ENCODE results near the gene BARX1.
"Not testable (repeated sequence)": the region's sequence is repeated elsewhere in the genome, so short reads cannot be mapped to it uniquely, and the experiment has no call there.

The BARX1 gene

GRCh38 chr9:93940951-93941350 is 14.2 kb downstream of the BARX1 start:
- Histone ChIP-seq H3K27ac (ENCODE audit: extremely low read depth, low read depth, low read length) (no peak overlapping the region), H3K9me3 (ENCODE audit: control insufficient read depth, insufficient read depth, low read depth, low read length) (no peaks in the 10 kb centered on the region), H3K4me3 (ENCODE audit: low read depth, low read length) (no peak overlapping the region), H3K4me1 (ENCODE audit: control insufficient read depth, insufficient read depth, low read length) (no peaks in the 10 kb centered on the region), H3K36me3 (ENCODE audit: control insufficient read depth in 2 of 2, insufficient read depth in 1 of 2, low read length in 2 of 2) (no peaks in the 10 kb centered on the region)
- POLR2A ChIA-PET = no interaction called here
- CTCF ChIA-PET = interaction anchor here (1.0 to 1.1 kb wide), 2 partner anchors 22 to 238 kb away, joined by 3 to 6 read pairs; no protein-coding TSS in a partner anchor
- no peak for TF ChIP-seq ZSCAN18 (tag by site-specific recombination; IDR thresholded peaks at IDR 0.05)
- TF ChIP-seq, protein P1, sequence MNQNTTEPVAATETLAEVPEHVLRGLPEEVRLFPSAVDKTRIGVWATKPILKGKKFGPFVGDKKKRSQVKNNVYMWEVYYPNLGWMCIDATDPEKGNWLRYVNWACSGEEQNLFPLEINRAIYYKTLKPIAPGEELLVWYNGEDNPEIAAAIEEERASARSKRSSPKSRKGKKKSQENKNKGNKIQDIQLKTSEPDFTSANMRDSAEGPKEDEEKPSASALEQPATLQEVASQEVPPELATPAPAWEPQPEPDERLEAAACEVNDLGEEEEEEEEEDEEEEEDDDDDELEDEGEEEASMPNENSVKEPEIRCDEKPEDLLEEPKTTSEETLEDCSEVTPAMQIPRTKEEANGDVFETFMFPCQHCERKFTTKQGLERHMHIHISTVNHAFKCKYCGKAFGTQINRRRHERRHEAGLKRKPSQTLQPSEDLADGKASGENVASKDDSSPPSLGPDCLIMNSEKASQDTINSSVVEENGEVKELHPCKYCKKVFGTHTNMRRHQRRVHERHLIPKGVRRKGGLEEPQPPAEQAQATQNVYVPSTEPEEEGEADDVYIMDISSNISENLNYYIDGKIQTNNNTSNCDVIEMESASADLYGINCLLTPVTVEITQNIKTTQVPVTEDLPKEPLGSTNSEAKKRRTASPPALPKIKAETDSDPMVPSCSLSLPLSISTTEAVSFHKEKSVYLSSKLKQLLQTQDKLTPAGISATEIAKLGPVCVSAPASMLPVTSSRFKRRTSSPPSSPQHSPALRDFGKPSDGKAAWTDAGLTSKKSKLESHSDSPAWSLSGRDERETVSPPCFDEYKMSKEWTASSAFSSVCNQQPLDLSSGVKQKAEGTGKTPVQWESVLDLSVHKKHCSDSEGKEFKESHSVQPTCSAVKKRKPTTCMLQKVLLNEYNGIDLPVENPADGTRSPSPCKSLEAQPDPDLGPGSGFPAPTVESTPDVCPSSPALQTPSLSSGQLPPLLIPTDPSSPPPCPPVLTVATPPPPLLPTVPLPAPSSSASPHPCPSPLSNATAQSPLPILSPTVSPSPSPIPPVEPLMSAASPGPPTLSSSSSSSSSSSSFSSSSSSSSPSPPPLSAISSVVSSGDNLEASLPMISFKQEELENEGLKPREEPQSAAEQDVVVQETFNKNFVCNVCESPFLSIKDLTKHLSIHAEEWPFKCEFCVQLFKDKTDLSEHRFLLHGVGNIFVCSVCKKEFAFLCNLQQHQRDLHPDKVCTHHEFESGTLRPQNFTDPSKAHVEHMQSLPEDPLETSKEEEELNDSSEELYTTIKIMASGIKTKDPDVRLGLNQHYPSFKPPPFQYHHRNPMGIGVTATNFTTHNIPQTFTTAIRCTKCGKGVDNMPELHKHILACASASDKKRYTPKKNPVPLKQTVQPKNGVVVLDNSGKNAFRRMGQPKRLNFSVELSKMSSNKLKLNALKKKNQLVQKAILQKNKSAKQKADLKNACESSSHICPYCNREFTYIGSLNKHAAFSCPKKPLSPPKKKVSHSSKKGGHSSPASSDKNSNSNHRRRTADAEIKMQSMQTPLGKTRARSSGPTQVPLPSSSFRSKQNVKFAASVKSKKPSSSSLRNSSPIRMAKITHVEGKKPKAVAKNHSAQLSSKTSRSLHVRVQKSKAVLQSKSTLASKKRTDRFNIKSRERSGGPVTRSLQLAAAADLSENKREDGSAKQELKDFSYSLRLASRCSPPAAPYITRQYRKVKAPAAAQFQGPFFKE (tag by site-specific recombination; IDR thresholded peaks at IDR 0.05; ENCODE audit: borderline replicate concordance) = no peak
- TF ChIP-seq ZNF155 (tag by site-specific recombination; IDR thresholded peaks at IDR 0.05) = no peak
- TF ChIP-seq KLF1 (tag by site-specific recombination; IDR thresholded peaks at IDR 0.05) = no peak
- TF ChIP-seq SETDB1 (IDR thresholded peaks at IDR 0.05; ENCODE audit: insufficient read length, low read length) = no peak
- no peak for TF ChIP-seq ZNF114 (tag by site-specific recombination; IDR thresholded peaks at IDR 0.05)
- TF ChIP-seq ZNF670 (tag by site-specific recombination; IDR thresholded peaks at IDR 0.05; ENCODE audit: low read depth) = no peak
- TF ChIP-seq ZFP3 (tag by site-specific recombination; IDR thresholded peaks at IDR 0.05; ENCODE audit: low read depth) = no peak
- TF ChIP-seq, protein P2, sequence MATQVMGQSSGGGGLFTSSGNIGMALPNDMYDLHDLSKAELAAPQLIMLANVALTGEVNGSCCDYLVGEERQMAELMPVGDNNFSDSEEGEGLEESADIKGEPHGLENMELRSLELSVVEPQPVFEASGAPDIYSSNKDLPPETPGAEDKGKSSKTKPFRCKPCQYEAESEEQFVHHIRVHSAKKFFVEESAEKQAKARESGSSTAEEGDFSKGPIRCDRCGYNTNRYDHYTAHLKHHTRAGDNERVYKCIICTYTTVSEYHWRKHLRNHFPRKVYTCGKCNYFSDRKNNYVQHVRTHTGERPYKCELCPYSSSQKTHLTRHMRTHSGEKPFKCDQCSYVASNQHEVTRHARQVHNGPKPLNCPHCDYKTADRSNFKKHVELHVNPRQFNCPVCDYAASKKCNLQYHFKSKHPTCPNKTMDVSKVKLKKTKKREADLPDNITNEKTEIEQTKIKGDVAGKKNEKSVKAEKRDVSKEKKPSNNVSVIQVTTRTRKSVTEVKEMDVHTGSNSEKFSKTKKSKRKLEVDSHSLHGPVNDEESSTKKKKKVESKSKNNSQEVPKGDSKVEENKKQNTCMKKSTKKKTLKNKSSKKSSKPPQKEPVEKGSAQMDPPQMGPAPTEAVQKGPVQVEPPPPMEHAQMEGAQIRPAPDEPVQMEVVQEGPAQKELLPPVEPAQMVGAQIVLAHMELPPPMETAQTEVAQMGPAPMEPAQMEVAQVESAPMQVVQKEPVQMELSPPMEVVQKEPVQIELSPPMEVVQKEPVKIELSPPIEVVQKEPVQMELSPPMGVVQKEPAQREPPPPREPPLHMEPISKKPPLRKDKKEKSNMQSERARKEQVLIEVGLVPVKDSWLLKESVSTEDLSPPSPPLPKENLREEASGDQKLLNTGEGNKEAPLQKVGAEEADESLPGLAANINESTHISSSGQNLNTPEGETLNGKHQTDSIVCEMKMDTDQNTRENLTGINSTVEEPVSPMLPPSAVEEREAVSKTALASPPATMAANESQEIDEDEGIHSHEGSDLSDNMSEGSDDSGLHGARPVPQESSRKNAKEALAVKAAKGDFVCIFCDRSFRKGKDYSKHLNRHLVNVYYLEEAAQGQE (tag by site-specific recombination; IDR thresholded peaks at IDR 0.05) = no peak
- no peak for TF ChIP-seq ZBTB6 (tag by site-specific recombination; IDR thresholded peaks at IDR 0.05)
- TF ChIP-seq ZBTB20 (tag by site-specific recombination; IDR thresholded peaks at IDR 0.05) = no peak
- TF ChIP-seq ZNF292 (tag by site-specific recombination; IDR thresholded peaks at IDR 0.05; ENCODE audit: borderline replicate concordance, low read depth) = no peak
- no peak for TF ChIP-seq ZNF792 (tag by site-specific recombination; IDR thresholded peaks at IDR 0.05)
- TF ChIP-seq, protein P3, sequence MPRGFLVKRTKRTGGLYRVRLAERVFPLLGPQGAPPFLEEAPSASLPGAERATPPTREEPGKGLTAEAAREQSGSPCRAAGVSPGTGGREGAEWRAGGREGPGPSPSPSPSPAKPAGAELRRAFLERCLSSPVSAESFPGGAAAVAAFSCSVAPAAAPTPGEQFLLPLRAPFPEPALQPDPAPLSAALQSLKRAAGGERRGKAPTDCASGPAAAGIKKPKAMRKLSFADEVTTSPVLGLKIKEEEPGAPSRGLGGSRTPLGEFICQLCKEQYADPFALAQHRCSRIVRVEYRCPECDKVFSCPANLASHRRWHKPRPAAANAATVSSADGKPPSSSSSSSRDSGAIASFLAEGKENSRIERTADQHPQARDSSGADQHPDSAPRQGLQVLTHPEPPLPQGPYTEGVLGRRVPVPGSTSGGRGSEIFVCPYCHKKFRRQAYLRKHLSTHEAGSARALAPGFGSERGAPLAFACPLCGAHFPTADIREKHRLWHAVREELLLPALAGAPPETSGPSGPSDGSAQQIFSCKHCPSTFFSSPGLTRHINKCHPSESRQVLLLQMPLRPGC (tag by site-specific recombination; IDR thresholded peaks at IDR 0.05) = no peak
- TF ChIP-seq ZBTB48 (tag by site-specific recombination; IDR thresholded peaks at IDR 0.05) = no peak
- no peak for TF ChIP-seq ZNF423 (tag by site-specific recombination; IDR thresholded peaks at IDR 0.05)

DNA sequence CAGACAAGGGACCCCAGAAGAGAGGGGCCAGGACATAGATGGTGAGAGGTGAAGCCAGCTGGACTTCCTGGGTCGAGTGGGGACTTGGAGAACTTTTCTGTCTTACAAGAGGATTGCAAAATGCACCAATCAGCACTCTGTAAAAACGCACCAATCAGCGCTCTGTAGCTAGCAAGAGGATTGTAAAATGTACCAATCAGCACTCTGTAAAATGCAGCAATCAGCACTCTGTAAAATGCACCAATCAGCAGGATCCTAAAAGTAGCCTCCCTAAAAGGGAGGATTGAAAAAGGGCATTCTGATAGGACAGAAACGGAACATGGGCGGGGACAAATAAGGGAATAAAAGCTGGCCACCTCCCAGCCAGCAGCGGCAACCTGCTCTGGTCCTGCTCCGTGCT is 15.6 kb downstream of the BARX1 start:
- H3K36me3 ChIP-seq (ENCODE audit: control insufficient read depth in 2 of 2, insufficient read depth in 1 of 2, low read length in 2 of 2); POLR2A ChIA-PET; H3K4me1 ChIP-seq (ENCODE audit: control insufficient read depth, insufficient read depth, low read length); CTCF ChIA-PET; H3K27ac ChIP-seq (ENCODE audit: extremely low read depth, low read depth, low read length); H3K4me3 ChIP-seq (ENCODE audit: low read depth, low read length); H3K9me3 ChIP-seq (ENCODE audit: control insufficient read depth, insufficient read depth, low read depth, low read length): not testable (repeated sequence)
